Activated CD8-positive, alpha-beta memory T cell treated with anti-CD3 and anti-CD28 coated beads for 4 hours (primary cell): ENCODE results near the gene S100A1.

ENCODE experiments used
- DNase-seq, 2 donors: peaks; one replicate each; pipeline ENCODE4 v3.0.0-alpha.2; 2020; ENCODE audit warnings: low read depth in 2 of 2

The S100A1 gene

GRCh38 chr1:153610334-153610733, 17.9 kb upstream of the S100A1 start:
- no peak for DNase-seq

DNA sequence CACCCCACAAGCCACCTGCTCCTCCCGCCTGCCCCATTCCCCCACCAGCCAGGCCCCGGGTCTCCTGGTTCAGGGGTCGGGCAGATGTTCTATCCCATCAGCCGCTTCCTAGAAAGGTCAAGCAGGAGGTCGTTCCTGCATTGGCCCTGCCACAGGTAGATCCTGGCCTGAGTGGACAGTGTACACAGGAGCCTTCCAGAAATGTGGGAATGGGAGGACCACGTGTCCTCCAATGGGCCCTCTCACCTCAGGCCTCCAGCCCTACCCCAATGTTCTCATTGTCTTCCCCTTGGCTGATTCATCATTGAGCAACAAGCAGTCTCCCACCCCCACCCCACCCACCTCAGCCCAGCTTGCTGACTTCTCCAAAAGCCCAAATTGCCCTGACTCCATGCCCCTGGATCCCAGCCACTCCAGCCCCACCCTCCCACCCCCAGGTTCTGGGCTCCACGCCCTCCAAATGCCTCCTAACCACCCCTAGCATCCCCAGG, 17.4 kb upstream of the S100A1 start:
- no peak for DNase-seq

- DNase-seq, result no peak
These were observed 16.9 kb upstream of the S100A1 start for GRCh38 chr1:153611356-153611755.

DNA sequence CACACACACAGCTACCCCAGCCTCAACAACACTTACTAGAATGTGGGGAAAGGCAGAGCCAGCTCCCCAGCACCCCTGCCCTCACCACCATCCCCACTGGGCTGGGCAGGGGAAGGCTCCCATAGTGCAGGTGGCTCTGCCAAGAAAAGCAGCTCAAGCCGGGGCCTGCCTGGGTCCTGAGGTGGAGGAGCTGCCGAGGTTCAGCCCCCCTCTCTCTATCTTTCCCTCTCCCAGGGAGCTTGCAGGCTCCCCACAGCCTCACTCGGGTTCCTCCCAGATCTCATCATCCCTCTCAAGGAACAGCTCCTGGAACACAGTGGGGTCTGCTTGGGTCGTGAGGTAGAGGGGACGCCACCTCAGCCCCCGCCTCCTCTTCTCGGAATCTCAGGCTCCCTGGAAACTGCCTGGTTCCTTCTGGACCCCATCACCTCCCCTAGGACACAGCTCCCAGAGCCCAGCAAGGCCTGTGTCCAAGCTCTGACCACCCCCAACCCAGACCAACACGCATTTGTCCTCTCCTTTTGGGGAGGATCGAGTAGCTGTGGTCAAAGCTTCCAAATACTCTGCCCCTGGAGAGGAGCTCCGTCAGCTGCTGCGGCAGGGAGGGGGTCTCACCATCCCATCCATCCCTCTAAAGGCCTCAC, 16.0 kb upstream of the S100A1 start:
- no peak for DNase-seq

DNA sequence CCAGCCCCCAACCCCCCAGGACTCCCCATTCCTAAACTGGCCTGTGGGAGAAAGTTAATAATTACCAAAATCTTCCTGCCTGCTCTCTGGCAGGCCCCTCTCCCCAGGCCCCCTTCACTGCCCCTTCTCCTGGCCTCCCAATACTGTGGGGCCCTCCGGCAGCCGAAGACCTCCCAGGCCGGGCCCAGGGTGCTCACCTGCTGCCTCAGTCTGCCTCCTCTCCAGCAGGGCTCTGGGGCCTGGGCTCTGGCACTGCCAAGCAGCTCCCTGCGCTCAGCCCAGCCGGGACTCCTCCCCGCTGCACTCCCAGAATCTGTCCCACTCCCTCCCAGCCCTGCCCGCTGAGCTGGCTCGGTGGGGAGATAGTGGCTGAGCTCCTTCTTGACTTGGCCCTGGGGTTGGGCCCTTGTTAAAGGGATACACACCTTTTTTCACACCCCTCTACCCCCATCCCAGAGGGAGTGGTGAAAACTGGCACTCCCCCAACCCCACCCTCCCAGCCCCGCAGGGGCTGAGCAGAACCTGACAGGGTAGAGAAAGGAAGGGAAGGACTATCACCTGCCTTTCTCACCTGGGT, 15.4 kb upstream of the S100A1 start, which contains the start of gene S100A16:
S100A16 (minus strand) TSS at position 383 of the 577 bp plus-strand sequence. CDS start 4,986 bp downstream, outside the sequence.
- no peak for DNase-seq

DNA sequence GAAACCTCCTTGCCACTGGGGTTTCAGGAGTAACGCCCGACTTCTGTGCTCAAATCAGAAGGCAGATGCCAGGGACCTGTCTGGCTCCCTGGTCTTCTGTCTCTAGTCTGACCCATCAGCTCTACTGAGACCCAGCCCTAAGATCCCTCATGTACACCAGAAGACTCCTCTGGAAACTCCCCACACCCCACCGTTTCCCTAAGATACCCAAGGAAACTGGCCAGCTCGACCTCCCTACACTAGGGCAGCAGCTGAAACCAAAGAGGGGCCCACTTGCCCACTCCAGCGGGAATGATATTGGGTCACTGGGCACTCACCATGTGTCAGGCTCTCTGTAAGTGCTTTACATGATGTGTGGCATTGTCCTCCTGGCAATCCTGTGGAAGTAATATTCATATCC, 14.8 kb upstream of the S100A1 start:
- DNase-seq, result no peak

- DNase-seq, result no peak
These were observed 13.9 kb upstream of the S100A1 start for GRCh38 chr1:153614189-153614900.

DNA sequence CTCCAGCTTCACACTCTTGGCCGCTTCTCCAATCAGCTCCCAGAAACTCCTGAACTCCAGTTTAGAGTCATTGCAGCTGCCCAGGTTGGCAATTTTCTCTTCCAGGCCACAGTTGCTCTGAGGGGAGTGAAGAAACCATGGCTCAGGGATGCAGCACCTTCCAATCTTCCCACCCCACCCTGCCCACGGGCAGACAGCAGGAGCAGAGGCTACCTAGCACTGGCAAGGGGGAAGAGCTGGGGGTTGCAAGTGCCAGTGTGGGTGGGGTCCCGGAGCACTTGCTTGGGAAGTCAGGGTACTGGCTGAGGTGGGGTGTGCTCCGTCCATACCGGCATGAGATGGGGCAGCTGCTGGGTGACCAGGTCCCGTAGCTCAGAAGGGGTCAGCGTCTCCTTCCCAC, 13.3 kb upstream of the S100A1 start:
- no peak for DNase-seq

GRCh38 chr1:153615406-153615805, 12.8 kb upstream of the S100A1 start:
- no peak for DNase-seq

GRCh38 chr1:153616144-153616916, 11.9 kb upstream of the S100A1 start, which contains the start of gene S100A14:
Gene S100A14, minus strand, starts transcription at chr1:153616325. Its CDS starts 467 bp downstream, at chr1:153615858.
- DNase-seq, result no peak

DNA sequence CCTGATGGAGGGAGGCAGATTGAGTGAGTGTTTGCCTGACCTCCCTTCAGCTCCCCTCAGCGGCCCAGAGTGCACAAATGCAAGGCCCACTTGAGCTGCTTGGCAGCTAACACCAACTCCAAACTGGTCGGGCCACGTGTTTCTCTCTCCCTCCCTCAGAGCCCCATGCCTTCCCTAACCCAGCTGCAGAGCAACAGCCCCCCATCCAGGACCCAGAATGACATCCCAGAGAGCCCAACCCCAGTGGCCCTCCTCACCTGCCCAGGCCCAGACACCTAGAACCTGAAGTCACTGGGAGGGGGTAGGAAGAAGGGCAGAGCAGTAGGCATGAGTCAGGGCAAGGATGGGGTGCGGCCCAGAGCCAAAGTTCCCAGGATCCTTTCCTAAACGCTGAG, 11.3 kb upstream of the S100A1 start:
- no peak for DNase-seq

- peak in 1 of 2 donors; percentile 48 for DNase-seq
These were observed 10.6 kb upstream of the S100A1 start for GRCh38 chr1:153617663-153618062.

DNA sequence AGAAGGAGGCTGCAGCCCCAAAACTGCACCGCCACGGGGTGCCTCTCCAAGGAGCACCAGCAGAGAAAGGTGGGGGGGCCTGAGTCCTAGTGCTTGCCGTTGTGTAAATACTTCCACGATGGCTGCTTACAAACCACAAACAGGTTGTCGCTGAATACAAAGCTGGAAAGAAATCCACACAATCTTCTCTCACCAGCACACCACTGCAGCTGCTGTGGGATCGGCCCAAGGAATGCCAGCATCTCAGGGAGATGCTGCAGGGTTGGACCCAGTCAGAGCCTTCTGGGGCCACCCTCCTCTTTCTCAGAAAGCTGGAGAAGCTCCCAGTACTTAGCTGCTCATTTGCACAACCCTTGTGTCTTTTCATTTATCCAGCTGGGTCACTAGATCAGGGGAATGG, 9.1 kb upstream of the S100A1 start:
- no peak for DNase-seq

DNA sequence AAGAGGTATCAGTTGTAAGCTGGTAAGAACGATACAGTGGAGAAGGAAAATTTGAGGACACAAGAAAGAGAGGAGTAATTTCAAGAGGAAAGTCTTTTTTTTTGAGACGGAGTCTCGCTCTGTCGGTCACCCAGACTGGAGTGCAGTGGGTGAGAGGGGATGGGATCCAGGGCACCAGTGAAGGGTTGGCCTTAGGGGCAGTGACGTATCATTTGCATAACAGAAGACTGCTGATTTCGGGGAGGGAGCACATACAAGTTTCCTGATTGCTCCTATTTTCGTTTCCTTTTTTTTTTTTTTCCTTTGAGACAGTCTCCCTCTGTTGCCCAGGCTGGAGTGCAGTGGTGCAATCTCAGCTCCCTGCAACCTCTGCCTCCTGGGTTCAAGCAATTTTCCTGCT, 5.1 kb upstream of the S100A1 start:
- DNase-seq, result no peak

DNA sequence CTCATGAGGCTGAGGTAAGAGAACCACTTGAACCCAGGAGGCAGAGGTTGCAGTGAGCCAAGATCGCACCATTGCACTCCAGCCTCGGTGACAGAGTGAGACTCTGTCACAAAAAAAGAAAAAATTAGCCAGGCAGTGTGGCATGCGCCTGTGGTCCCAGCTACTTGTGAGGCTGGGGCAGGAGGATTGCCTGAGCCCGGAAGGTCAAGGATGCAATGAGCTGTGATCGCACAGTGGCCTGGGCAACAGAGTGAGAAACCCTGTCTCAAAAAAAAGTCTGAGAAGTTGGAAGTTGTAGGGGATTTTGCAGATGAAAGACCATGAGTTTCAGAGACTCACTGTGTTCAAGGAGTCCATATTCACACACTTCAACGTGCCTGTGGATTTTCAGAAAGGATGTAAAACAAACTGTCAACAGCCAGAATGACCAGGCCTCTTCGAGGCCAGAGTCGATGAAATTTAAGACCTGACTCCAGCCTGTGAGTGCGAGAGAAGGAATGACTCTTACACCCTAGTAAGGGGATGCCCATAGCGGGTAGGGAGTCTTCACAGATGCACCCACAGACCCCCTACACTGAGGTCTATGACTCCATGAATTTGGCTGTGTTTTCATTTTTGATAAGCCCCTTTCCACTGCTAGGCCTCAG, 3.1 kb upstream of the S100A1 start:
- no peak for DNase-seq

- DNase-seq, result no peak
These were observed 1.7 kb upstream of the S100A1 start for GRCh38 chr1:153626477-153626903.

DNA sequence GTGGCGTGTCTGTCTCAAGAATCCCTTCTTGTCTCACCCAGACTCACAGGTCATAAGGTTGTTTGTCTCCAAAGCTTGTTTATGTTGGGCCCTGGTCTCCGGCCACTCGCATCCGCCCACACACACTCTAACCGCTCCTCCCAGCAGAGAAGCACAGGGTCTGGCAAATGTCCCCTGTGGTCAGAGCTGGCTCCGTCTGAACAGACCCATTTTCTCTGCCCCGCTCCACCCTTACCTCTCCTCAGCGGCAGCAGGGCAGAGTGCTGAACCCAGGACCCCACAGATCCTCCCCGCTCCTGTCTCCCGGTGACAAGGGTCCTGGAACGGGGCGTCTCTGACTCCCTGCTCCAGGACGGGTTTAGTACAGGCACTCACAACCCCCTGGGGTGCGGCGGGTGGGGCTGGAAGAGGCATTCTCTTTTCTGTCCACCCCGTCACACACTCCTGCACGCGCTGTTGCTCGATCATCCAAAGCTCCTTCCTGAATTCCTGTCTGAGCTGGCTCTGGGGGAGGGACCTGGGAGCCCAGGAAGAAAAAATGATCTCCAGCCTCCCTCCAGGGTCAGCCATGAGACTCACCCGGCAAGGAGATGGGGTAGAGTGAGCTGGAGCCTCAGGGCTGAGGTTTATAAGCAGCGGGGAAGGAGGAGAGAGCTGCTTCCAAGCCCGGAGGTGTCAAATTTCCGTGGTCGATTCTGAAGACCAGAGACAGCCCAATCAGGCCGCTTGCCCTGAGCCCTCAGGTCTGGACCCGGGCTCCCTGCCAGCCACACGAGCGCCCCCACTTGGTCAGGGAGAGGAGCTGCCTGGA, 1.1 kb upstream of the S100A1 start, which contains the start of gene S100A13:
S100A13 (minus strand) TSS at position 602 of the 811 bp plus-strand sequence. CDS start 1,033 bp downstream, outside the sequence.
- DNase-seq, result no peak

DNA sequence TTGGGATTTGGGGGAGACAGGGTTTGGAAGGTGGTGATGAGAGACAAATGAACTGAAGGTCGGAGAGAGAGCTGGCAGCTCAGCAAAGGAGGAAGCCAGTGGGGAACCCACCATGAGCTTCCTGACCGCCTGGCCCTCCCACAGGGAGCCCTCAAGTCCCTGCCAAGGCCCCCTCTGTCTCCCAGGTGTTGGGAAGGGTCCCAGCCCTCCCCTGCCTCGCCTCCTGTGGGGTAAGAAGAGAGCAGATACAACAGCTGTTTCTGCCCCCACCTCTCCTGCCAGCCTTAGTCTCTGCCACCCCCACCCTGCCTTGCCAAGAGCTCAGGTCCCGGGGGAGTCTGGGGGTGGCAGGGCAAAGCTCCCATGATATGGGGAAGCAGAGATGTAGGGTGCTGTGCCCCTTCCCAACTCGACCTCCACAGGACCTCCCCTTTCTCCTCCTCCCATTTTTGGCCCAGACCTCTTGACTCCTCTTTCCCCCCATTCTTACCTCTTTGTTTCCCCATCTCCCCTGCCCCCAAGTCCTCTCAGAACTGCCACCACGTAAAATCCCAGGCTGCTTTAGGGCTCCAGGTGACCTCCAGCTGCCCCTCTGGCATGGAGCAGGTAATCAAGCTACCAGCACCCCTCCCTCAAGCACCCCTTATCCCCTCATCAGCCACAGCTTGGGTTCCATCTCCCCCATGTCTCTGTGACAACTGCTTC, 556 bp downstream of the S100A1 start:
- no peak for DNase-seq

GRCh38 chr1:153629343-153629665, 1.1 kb downstream of the S100A1 start:
- no peak for DNase-seq

- DNase-seq, result no peak
These were observed 1.7 kb downstream of the S100A1 start for GRCh38 chr1:153629971-153630370.
